Hepatic stellate cell (primary cell): ENCODE measurements around the gene NPPB.

Experiments
- DNase-seq: peaks from one replicate; pipeline ENCODE4 v3.0.0; 2011; ENCODE audit warnings: low spot score

NPPB gene

DNA sequence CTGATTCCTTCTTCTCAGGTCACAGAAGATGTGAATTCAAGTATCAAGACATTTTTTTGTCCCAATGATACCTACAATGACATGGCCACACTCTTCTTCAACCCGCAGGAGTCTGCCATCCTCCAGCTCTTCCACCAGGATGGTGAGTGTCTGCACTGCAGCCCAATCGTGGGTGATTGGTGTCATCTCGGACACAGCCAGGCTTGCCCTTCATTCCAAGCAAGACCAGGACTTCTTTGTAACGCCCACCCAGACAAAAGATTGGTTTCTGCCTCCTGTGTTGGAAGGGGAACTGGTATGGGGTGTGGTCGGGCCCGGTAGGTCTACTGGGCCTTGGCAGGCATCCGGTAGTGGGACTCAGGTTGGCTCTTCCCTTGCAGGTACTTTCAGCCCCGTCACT lies 25.2 kb downstream of the NPPB start:
- no peak for DNase-seq

DNA sequence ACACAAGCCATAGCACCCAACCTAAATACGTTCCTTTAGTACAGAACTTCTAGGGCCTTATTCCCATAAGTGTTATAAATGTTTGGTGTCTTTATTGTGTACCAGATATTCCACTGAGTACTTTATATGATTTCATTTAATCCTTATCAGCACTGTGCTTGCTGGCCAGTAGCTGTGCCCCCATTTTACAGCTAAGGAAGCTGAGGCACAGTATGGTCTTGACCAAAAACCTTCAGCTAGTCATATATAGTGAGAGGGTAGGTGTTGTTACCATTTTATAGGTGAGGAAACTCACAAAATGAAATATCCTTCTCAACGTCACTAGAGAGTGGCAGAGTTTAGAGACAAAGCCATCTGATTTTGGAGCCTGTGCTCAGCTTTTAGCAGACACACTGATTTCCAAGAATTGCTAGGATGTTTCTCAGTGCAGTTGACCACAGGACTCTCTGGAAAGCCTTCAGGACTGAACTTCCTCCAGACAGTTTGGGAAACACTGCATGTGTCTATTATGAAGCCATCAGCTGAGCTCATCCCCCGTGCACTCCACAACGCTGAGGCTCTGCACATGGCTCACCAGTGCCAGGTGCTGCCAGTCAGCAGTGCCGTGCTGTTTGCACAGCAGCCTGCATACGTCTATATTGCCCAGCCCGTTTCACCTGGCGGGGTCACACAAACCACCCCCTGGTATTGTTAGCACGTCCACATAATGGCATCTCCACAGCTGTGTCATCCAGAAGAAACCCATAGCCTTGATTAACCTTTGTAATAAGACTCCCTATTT lies 26.6 kb downstream of the NPPB start:
- DNase-seq = no peak

DNA sequence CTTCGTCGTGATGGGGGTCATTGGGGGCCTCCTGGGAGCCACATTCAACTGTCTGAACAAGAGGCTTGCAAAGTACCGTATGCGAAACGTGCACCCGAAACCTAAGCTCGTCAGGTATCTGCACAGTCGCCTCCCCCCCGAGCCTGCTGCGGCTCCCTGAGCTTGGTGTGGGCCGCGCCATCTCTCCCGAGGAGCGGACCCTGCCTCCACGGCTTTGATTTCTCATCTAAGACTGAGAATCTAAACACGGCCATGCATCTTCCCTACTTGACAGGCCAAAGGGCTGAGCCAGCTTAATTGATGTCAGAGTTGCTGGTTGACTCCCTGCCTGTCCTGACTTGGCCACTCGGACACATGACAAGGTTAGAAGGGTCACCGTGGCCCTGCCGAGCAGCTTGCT lies 30.2 kb downstream of the NPPB start:
- DNase-seq = no peak

DNA sequence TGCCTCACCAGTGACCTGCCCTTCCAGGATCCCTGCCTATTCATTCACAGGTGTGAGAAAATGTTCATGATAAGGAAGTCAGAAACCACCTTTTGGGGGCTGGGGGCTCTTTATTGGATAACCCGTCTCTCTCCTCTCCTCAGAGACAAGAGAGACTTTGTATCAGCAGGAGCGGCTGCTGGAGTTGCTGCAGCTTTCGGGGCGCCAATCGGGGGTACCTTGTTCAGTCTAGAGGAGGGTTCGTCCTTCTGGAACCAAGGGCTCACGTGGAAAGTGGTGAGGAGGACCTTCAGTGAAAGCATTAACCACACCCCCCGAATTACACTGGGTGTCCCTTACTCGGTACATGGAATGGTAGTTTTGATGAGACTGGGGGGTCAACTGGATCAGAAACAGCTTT lies 31.8 kb downstream of the NPPB start:
- DNase-seq = no peak

DNA sequence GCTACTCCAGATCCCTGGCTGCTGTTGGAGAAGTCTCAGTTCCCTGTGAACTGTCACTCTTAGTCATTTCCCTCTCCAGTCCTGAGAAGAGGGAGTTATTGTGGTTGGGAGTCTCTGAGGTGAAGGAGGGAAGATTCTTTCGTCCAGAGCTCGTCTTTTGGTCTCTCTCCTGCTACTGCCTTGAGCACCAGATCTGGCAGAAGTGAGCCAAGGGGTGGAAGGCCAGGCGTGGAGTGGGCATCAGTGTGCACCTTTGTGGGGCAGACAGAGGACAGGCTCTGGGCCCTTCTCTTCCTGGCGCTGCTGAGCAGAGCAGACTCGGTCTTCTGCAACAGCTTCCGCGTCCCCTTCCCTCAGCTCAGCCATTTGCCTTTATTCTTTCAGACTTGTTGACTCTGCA lies 33.6 kb downstream of the NPPB start:
- no peak for DNase-seq

DNA sequence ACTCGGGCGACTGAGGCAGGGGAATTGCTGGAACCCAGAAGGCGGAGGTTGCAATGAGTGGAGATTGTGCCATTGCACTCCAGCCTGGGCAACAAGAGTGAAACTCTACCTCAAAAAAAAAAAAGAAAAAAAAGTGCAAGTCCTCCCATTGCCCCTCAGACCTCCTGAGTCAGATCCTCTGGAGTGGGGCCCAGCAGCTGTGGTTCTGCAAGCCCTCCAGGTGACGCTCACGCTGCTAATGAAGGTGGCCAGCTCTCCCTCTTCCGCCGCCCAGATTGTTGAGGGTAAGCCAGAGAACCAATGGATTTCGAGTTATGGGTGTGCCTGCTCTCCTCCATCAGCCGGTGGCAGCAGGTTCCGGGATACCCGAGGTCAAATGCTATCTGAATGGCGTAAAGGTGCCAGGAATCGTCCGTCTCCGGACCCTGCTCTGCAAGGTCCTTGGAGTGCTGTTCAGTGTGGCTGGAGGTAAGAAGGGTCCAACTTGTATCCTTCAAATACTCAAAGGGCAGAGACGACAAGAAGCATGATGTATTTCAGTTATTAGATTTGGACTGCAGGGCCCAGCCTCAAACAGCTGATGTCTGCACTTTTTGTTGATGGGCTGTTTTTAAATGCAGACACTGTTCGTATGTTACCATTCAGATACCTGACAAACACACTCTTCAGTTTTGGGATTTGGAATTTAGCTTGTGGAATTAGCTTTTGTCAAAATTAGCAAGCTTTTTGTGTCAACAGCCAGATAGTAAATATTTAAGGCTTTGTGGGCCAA lies 35.2 kb downstream of the NPPB start:
- DNase-seq = no peak

DNA sequence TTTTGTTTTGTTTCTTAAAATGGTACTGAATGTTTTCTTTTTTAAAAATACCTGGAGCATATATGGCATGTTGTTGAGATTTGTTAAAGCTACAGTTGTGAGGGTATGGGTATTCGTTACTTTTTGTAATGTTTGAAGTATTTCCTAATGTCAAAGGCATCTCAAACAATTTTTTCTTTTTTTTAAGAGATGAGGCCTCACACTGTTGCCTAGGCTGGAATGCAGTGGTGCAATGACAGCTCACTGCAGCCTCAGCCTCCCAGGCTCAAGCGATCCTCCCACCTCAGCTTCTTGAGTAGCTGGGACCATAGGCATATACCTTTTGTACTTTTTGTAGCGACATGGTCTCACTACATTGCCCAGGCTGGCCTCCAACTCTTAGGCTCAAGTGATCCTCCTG lies 36.7 kb downstream of the NPPB start:
- DNase-seq = no peak

DNA sequence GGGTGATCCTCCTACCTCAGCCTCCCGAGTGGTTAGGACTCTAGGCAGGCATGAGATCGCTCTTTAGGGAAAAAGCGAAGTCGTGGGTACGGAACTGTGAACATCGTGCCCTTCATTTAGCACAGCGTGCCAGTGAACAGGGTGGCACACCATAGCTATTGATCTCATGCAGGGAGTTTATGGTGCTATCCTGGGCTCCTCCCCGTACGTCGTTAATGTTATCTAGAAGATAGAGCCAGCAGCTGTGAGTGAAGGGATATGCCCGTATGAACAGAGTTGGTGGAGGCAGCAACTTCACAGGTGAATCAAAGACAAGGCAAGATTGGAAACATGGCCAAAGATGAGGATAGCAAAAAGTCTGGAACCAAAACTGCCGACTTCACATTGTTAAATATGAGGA lies 41.6 kb downstream of the NPPB start:
- DNase-seq = no peak

DNA sequence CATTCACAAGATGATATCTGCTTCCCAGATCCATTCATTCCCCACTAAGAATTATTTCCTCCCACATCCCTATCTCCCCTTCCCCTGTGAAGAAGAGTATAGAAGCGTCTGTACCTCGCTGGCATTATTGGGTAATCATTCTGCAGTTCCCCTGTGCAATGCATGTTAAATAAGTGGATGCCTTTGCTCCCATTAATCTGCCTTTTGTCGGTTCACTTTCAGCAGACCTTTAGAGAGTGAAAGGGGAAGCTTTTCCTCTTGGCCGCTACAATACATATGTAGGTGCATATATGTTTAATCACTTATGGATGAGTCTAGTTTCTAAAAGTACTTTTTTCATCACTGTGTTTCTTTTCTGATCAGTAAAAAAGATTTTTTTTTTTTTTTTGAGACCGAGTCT lies 45.7 kb downstream of the NPPB start:
- no peak for DNase-seq
